NT2/D1 (cell line): ENCODE data around the gene RSPH6A.

Experiments used
- SUZ12 ChIP-seq: IDR thresholded peaks from 2 replicates; pipeline ENCODE4 v1.6.1; 2011; ENCODE audit not compliant: insufficient read length, insufficient read depth; ENCODE audit errors: extremely low read depth
- YY1 ChIP-seq: IDR thresholded peaks from 2 replicates; pipeline ENCODE4 v1.6.1; 2011; ENCODE audit not compliant: insufficient read length, insufficient read depth
- ZNF274 ChIP-seq: IDR thresholded peaks from 2 replicates; pipeline ENCODE4 v1.6.1; 2011; ENCODE audit warnings: mild to moderate bottlenecking, low read depth, low read length

DNA sequence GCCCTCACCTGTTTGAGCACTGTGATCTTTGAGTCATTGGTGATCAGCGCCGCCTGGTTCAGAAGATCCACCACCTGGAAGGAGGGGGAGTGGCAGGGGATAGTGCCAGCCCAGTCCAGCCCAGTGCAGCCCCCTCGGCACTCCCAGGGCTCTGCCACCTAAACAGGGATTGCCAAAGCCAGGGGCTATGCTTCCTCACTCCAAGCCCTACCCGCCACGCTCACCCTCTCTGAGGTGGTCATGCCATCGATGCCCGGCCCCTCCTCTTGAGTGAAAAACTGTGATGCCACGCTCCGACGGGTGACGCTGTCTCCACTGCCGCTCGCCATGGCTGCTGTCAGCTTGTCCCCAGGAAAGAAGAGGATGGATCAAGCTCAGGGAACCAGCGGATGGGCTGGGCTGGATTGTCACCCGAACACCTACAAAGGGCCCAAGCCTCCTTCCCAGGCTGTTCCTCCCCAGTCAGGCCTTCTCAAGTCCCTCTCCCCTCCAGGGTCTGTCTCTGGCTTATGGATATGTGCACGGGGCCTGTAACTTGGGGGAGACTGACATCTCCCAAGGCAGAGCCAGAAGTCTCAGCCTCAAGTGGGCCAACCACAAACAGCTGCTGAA lies 39.2 kb upstream of the RSPH6A start:
- TF ChIP-seq ZNF274 (no peak), SUZ12 (no peak), YY1 (no peak)
